SU-DHL-6 (cell line): ENCODE data around the gene FAT1.

Source experiments
- H2AFZ ChIP-seq: fragments of 200-600 bp; sonication (generic); 2 replicates; pipeline ENCODE4 v1.6.1; 2014; ENCODE audit warnings: low read depth, mild to moderate bottlenecking, moderate library complexity, mixed read lengths, antibody characterized with exemption, low read length; ENCODE audit not compliant: severe bottlenecking
- H3F3A ChIP-seq: fragments of 200-600 bp; shearing (Covaris generic); 2 replicates; pipeline ENCODE4 v1.6.0; 2016; ENCODE audit warnings: antibody characterized with exemption, mild to moderate bottlenecking; ENCODE audit not compliant: insufficient read depth
- H3K27ac ChIP-seq: fragments of 200-600 bp; sonication (generic); 2 replicates; pipeline ENCODE4 v1.5.1; 2016; ENCODE audit warnings: low read depth, mild to moderate bottlenecking, low read length, moderate library complexity, mixed read lengths
- H3K27me3 ChIP-seq: fragments of 200-600 bp; sonication (generic), shearing (Covaris generic); 2 replicates; pipeline ENCODE4 v1.6.0; 2014; ENCODE audit warnings: mild to moderate bottlenecking, low read length
- H3K36me3 ChIP-seq: fragments of 200-600 bp; sonication (generic); 2 replicates; pipeline ENCODE4 v1.6.1; 2014; ENCODE audit warnings: mild to moderate bottlenecking, low read length, mixed read lengths
- H3K4me2 ChIP-seq: fragments of 300-600, 200-600 bp; shearing (Covaris generic), sonication (generic); 2 replicates; pipeline ENCODE4 v1.6.0; 2014; ENCODE audit warnings: low read length, low read depth, mild to moderate bottlenecking; ENCODE audit not compliant: poor library complexity, severe bottlenecking
- H3K4me3 ChIP-seq: fragments of 200-600 bp; sonication (generic); 2 replicates; pipeline ENCODE4 v1.5.1; 2014; ENCODE audit warnings: antibody characterized with exemption, low read length, mild to moderate bottlenecking, mixed read lengths; ENCODE audit not compliant: insufficient read depth, poor library complexity, severe bottlenecking
- H3K79me2 ChIP-seq: fragments of 200-600 bp; sonication (generic); 2 replicates; pipeline ENCODE4 v1.6.1; 2014; ENCODE audit warnings: mild to moderate bottlenecking, low read length, moderate library complexity; ENCODE audit not compliant: insufficient read depth
- H3K9ac ChIP-seq: fragments of 200-600 bp; sonication (generic); 2 replicates; pipeline ENCODE4 v1.7.0; 2014; ENCODE audit warnings: mild to moderate bottlenecking, low read length
- H3K9me2 ChIP-seq: fragments of 200-600 bp; sonication (generic); replicated peaks from 2 replicates; pipeline ENCODE4 v1.6.1; 2014; ENCODE audit warnings: low read length; ENCODE audit not compliant: insufficient read depth
- H3K9me3 ChIP-seq: fragments of 200-600 bp; sonication (generic); 2 replicates; pipeline ENCODE4 v1.6.1; 2014; ENCODE audit warnings: low read length, mixed read lengths; ENCODE audit not compliant: insufficient read depth
- H4K20me1 ChIP-seq: fragments of 200-600 bp; sonication (generic); 2 replicates; pipeline ENCODE4 v1.6.1; 2014; ENCODE audit warnings: low read depth, mild to moderate bottlenecking, antibody characterized with exemption, low read length, moderate library complexity, mixed read lengths
- EZH2phosphoT487 ChIP-seq: fragments of 200-600 bp; sonication (generic), shearing (Covaris generic); conservative IDR thresholded peaks from 2 replicates; pipeline ENCODE4 v1.6.1; 2018; ENCODE audit warnings: mild to moderate bottlenecking, antibody characterized with exemption, low read length, moderate library complexity, mixed read lengths
- TF ChIP-seq, protein P1 (sequence below): fragments of 200-600 bp; sonication (generic); IDR thresholded peaks from one replicate; pipeline ENCODE4 v1.5.1; 2017; ENCODE audit warnings: antibody characterized with exemption, mild to moderate bottlenecking, low read length, moderate library complexity; ENCODE audit not compliant: insufficient read depth, poor library complexity, severe bottlenecking

FAT1 gene

DNA sequence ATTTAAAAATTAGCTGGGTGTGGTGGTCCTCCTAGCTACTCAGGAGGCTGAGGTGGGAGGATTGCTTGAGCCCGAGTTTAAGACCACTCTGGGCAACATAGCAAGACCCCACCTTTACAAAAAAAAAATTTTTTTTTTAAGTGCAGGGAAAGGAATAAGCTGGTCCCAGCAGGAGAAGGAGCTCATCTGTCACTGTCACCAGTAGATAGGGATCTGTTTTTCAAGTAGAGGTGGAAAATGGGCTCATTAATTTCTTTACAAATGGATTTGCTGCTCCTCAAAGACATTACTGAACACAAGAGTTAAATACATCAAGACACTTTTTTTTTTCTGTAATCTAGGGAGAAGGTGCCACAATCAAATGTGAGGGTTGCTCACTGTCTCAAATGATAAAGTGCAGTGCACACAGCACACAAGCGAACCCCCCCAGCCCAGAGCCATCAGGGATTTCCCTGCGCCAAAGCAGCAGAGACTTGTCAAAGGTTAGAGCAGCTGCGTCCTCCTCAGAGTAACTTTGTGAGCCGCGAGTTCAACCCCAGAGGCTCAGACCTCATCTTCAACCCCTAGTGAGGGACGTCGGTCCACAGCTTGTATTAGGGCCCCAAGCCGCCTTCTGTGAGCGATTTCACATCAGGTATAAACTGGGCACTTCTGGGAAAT lies 154.0 kb downstream of the FAT1 start:
- TF ChIP-seq, protein P1, sequence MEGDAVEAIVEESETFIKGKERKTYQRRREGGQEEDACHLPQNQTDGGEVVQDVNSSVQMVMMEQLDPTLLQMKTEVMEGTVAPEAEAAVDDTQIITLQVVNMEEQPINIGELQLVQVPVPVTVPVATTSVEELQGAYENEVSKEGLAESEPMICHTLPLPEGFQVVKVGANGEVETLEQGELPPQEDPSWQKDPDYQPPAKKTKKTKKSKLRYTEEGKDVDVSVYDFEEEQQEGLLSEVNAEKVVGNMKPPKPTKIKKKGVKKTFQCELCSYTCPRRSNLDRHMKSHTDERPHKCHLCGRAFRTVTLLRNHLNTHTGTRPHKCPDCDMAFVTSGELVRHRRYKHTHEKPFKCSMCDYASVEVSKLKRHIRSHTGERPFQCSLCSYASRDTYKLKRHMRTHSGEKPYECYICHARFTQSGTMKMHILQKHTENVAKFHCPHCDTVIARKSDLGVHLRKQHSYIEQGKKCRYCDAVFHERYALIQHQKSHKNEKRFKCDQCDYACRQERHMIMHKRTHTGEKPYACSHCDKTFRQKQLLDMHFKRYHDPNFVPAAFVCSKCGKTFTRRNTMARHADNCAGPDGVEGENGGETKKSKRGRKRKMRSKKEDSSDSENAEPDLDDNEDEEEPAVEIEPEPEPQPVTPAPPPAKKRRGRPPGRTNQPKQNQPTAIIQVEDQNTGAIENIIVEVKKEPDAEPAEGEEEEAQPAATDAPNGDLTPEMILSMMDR, result no peak
- TF ChIP-seq EZH2phosphoT487, result no peak
- H3K4me3 ChIP-seq, result no peak overlapping the region
- H3K27me3 ChIP-seq, result no peaks in the 10 kb centered on the region
- no peaks in the 10 kb centered on the region for H3K9me2 ChIP-seq
- H3K79me2 ChIP-seq, result no peaks in the 10 kb centered on the region
- no peaks in the 10 kb centered on the region for H3K9me3 ChIP-seq
- no peak overlapping the region for H3K9ac ChIP-seq
- H3F3A ChIP-seq, result no peaks in the 10 kb centered on the region
- H2AFZ ChIP-seq, result no peak overlapping the region
- H3K4me2 ChIP-seq, result no peak overlapping the region
- no peaks in the 10 kb centered on the region for H3K36me3 ChIP-seq
- H3K27ac ChIP-seq, result no peak overlapping the region
- no peaks in the 10 kb centered on the region for H4K20me1 ChIP-seq

DNA sequence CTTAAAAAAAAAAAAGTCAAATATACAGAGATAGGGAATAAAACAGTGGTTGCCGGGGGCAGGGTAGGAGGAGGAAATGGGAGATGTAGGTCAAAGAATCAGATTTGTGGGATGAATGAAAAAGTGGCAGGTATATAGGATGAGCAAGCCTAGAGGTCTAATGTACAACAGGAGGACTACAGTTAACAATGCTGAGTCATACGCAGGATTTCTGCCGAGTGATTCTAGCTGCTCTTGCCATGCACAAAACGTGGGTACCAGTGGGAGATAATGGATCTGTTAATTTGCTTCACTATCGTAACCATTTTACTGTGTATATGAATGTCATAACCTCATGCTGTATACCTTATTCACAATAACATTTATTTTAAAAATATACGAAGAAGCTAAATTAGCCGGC lies 157.6 kb downstream of the FAT1 start:
- H3K9me2 ChIP-seq, result no peaks in the 10 kb centered on the region
- H3K4me2 ChIP-seq, result no peak overlapping the region
- H3K27ac ChIP-seq, result no peak overlapping the region
- H3K27me3 ChIP-seq, result no peaks in the 10 kb centered on the region
- H3K4me3 ChIP-seq, result no peak overlapping the region
- H4K20me1 ChIP-seq, result no peaks in the 10 kb centered on the region
- H3K36me3 ChIP-seq, result no peaks in the 10 kb centered on the region
- H3F3A ChIP-seq, result no peaks in the 10 kb centered on the region
- TF ChIP-seq EZH2phosphoT487, result no peak
- TF ChIP-seq, protein P1, result no peak
- H3K9me3 ChIP-seq, result no peaks in the 10 kb centered on the region
- no peaks in the 10 kb centered on the region for H3K79me2 ChIP-seq
- H2AFZ ChIP-seq, result no peak overlapping the region
- no peak overlapping the region for H3K9ac ChIP-seq

DNA sequence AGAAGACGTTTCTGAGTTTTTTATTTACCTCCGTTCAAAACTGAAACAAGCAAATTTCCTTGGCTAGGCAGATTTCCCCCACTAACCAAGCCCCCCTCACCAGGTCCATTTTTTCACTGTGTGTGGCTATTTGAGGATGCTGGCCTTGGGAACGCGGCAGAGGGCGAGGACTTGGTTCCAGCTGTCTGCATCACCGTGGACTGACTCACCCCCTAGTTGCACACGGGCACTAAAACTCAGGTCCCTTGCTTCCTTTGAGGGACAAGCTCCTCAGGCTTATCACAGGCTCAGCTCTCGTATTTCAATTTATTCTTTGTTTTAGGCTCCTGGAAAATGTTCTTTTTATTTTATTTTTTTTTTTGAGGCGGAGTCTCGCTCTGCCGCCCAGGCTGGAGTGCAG lies 159.9 kb downstream of the FAT1 start:
- H3K27ac ChIP-seq, result no peak overlapping the region
- H3K27me3 ChIP-seq, result no peaks in the 10 kb centered on the region
- H3K9ac ChIP-seq, result no peak overlapping the region
- no peaks in the 10 kb centered on the region for H3K36me3 ChIP-seq
- H3F3A ChIP-seq, result no peaks in the 10 kb centered on the region
- H2AFZ ChIP-seq, result no peak overlapping the region
- H4K20me1 ChIP-seq, result no peaks in the 10 kb centered on the region
- no peaks in the 10 kb centered on the region for H3K9me2 ChIP-seq
- TF ChIP-seq EZH2phosphoT487, result no peak
- TF ChIP-seq, protein P1, result no peak
- H3K9me3 ChIP-seq, result no peaks in the 10 kb centered on the region
- H3K4me2 ChIP-seq, result no peak overlapping the region
- no peaks in the 10 kb centered on the region for H3K79me2 ChIP-seq
- no peak overlapping the region for H3K4me3 ChIP-seq
